Measurements from ENCODE around the gene NHERF2.

NHERF2 gene

DNA sequence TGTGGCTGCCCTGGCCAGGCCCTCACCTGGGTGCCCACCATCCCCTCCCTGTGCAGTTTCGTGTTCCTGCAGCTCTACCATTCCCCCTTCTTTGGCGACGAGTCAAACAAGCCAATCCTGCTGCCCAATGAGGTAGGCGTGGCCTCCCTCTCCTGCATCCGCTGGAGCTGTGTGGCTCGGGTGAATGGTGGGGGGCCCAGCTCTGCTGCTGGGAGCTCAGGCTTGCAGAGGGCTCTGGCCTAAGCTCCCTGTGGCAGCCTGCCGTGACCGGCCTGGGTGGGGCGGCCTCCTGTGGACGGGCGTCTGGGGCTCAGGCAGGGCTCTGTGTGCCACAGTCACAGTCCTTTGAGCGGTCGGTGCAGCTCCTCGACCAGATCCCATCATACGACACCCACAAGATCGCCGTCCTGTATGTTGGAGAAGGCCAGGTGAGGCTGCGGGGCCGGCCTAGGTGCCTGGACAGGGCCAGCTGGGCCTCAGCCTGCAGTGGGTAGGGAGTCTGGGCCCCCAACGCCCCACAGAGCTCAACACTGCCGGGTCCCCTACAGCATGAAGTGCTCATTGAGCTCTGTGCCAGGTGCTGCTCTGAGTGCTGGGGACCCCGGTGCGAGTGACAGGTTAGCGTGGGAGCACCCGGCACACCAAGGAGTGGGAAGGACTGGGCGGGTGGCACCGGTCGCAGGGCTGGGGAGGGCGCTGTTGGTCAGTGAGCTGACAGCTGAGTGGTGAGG is 58.4 kb downstream of the NHERF2 start:
- no peak for DNase-seq

DNA sequence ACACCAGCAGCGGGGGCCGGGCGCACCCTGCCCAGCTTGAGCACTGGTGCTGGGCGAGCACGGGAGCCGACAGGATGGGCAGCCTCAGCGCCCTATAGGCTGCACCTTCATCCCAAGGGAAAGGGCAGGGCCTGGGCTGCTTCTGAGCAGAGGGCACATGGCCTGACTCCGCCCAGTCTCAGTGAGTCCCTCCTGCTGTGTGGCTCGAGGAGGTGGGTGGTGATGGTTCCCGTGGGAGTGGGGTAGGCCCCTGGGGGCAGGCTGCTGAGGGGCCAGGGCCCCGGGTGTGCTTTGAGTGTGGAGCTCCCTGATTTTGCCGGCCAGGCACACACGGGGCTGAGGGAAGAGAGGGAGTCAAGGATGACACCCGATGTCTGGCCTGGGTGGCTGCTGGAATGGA is 59.0 kb downstream of the NHERF2 start:
- DNase-seq: no peak

DNA sequence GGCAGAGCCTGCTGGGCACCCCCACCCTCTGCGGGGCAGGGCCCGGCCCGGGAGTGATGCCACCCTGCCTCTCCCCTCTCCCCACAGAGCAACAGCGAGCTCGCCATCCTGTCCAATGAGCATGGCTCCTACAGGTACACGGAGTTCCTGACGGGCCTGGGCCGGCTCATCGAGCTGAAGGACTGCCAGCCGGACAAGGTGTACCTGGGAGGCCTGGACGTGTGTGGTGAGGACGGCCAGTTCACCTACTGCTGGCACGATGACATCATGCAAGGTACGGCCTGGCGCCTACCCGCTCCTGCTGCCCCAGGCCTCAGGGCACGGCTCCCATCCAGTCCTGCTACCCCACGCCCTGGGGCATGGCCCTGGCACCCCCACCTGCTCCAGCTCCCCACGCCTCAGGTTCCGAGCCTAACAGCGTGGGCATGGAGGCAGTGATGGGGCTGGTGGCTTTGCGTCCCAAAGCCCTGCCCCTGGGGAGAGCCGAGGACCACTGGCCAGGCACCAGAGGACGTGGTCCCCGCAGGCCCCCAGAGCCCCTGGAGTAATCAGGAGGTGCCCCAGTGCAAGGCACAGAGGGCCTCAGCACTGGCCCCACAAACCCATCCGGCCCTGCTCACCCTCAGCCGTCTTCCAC is 59.5 kb downstream of the NHERF2 start:
- DNase-seq: no peak

DNA sequence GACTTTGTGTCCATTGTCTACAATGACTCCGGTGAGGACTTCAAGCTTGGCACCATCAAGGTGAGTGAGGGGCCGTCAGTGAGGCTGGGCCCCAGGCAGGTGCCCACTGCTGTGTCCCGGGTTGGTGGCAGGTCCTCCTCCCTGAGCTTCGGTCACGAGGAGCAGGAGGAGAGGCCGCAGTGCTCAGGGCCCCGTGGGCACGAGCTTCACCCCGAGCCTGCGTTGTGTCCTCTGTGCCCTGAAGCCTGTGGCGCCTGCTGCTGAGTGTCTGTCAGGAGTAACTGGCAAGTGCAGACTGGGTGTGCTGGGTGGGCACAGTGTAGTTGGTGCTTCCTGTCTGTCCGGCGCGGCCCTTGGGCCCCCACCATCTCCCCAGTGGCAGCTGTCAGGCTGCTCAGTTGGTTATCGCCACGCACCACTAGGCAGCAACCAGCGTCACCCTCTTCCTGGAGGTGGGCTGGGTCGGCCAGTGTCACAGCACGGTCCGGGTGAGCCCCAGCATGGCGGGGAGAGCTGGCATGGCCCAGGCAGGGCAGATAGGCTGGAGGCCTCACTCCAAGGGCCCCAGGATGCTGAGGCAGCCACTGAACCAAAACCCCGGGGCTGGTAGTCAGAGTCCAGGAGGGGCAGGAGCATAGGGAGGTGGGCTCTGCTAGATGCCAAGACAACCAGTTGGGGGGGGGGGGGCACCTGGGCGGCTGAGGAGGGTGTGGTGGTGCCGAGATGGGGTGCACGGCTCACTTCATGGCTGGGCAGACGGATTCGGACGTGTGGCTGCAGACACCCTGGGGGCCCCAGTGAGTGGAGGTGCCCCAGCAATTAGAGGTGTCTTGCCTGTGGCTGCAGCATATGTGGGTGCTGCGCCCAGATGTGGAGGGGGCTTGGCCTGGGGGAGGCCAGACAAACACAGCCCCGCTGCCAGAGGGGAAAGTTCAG is 60.4 kb downstream of the NHERF2 start:
- DNase-seq: no peak

DNA sequence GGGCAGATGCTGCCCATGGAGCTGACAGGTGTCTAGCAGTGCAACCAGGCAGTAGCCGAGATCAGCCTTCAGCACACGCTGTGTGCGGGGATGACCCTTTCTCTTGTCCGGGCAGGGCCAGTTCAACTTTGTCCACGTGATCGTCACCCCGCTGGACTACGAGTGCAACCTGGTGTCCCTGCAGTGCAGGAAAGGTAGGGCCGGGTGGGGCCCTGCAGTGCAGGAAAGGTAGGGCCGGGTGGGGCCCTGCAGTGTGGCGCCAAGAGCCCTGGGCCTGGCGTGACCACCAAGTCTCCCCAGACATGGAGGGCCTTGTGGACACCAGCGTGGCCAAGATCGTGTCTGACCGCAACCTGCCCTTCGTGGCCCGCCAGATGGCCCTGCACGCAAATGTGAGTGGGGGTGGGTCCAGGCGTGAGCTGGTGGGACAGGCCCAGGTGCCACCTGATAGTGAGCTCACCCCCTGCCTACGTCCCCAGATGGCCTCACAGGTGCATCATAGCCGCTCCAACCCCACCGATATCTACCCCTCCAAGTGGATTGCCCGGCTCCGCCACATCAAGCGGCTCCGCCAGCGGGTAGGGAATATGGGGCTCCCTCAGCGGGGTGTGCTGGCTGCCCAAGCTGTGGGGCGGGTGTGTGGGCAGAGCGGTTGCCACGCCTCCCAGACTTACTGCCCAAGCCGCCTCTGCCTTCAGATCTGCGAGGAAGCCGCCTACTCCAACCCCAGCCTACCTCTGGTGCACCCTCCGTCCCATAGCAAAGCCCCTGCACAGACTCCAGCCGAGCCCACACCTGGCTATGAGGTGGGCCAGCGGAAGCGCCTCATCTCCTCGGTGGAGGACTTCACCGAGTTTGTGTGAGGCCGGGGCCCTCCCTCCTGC is 61.3 kb downstream of the NHERF2 start:
- DNase-seq: no peak

All from activated T-cell treated with anti-CD3 and anti-CD28 coated beads, Interleukin-2, amount 50 U/mL, for 1 hour (primary cell).